HepG2 (cell line): ENCODE results near the gene HRG. TPM values are rescaled to one million over a fixed set of nuclear protein-coding genes. Genes with fewer than 3 reads are reported as not detected.

Source experiments
- ASH2L ChIP-seq: fragments of 300-600, 200-600 bp; sonication (generic); IDR thresholded peaks from 2 replicates; pipeline ENCODE4 v1.7.0; 2017; ENCODE audit warnings: low read depth, mild to moderate bottlenecking, moderate library complexity, mixed read lengths, low read length; ENCODE audit not compliant: insufficient read length
- BCL6 ChIP-seq: IDR thresholded peaks from 2 replicates; pipeline ENCODE4 v1.6.1; 2016; ENCODE audit warnings: missing genetic modification reagents, missing compliant biosample characterization
- BHLHE40 ChIP-seq: IDR thresholded peaks from 2 replicates; pipeline ENCODE4 v1.6.1; 2011; ENCODE audit warnings: low read length, improper control_type of control experiment
- CCAR2 ChIP-seq: fragments of 200-400 bp; formaldehyde crosslinking; optimal IDR thresholded peaks from 2 replicates; pipeline ENCODE3; 2018; ENCODE audit warnings: low read depth, mild to moderate bottlenecking, low read length, moderate library complexity
- ELF4 ChIP-seq: sonication (generic); formaldehyde crosslinking; IDR thresholded peaks from 2 replicates; pipeline ENCODE4 v1.5.0; 2020; ENCODE audit warnings: missing genetic modification reagents, mild to moderate bottlenecking, moderate library complexity, borderline replicate concordance
- ESRRA ChIP-seq: sonication (generic); formaldehyde crosslinking; IDR thresholded peaks from 2 replicates; pipeline ENCODE4 v1.5.1; 2020; ENCODE audit warnings: mild to moderate bottlenecking, low read depth, missing genetic modification reagents
- FOXC1 ChIP-seq: sonication (generic); formaldehyde crosslinking; IDR thresholded peaks from 2 replicates; pipeline ENCODE4 v1.8.0; 2022; ENCODE audit warnings: mild to moderate bottlenecking, missing genetic modification reagents, borderline replicate concordance
- HNRNPL ChIP-seq: fragments of 200-400 bp; formaldehyde crosslinking; IDR thresholded peaks from 2 replicates; pipeline ENCODE4 v1.6.1; 2017; ENCODE audit warnings: mild to moderate bottlenecking, low read depth, low read length
- ISL2 ChIP-seq: sonication (generic); formaldehyde crosslinking; IDR thresholded peaks from 2 replicates; pipeline ENCODE4 v1.5.0; 2020; ENCODE audit warnings: missing genetic modification reagents
- KAT7 ChIP-seq: IDR thresholded peaks from 2 replicates; pipeline ENCODE4 v1.6.1; 2018; ENCODE audit warnings: borderline replicate concordance, missing compliant biosample characterization
- KLF12 ChIP-seq: sonication (generic); formaldehyde crosslinking; IDR thresholded peaks from 2 replicates; pipeline ENCODE4 v1.4.0; 2020; ENCODE audit warnings: missing genetic modification reagents, borderline replicate concordance
- POLR2A ChIP-seq, 2 experiments: IDR thresholded peaks; 2 replicates each; pipeline ENCODE4 v1.6.1; 2011; ENCODE audit warnings: low read depth in 2 of 2, low read length in 2 of 2, mild to moderate bottlenecking in 1 of 2, moderate library complexity in 1 of 2; ENCODE audit not compliant: insufficient read depth in 1 of 2
- SMAD3 ChIP-seq: sonication (generic); formaldehyde crosslinking; IDR thresholded peaks from 2 replicates; pipeline ENCODE4 v1.4.0; 2020; ENCODE audit warnings: missing genetic modification reagents
- XRCC5 ChIP-seq: fragments of 200-400 bp; formaldehyde crosslinking; optimal IDR thresholded peaks from 2 replicates; pipeline ENCODE3; 2017; ENCODE audit warnings: mild to moderate bottlenecking, low read length
- YEATS4 ChIP-seq: sonication (generic); formaldehyde crosslinking; IDR thresholded peaks from 2 replicates; pipeline ENCODE4 v1.4.0; 2020; ENCODE audit warnings: missing genetic modification reagents, borderline replicate concordance
- ZBTB38 ChIP-seq: sonication (generic); formaldehyde crosslinking; IDR thresholded peaks from 2 replicates; pipeline ENCODE4 v1.5.1; 2020; ENCODE audit warnings: mild to moderate bottlenecking, missing genetic modification reagents
- ZFP36 ChIP-seq: fragments of 150-350 bp; IDR thresholded peaks from 2 replicates; pipeline ENCODE4 v1.6.1; 2018; ENCODE audit warnings: borderline replicate concordance, low read length, low read depth; ENCODE audit not compliant: partially characterized antibody
- ZNF143 ChIP-seq: sonication (generic); formaldehyde crosslinking; IDR thresholded peaks from 2 replicates; pipeline ENCODE4 v1.4.0; 2020; ENCODE audit warnings: missing genetic modification reagents
- ZNF17 ChIP-seq: sonication (generic); formaldehyde crosslinking; IDR thresholded peaks from 2 replicates; pipeline ENCODE4 v1.5.0; 2020; ENCODE audit warnings: mild to moderate bottlenecking, missing genetic modification reagents
- ZNF256 ChIP-seq: sonication (generic); formaldehyde crosslinking; conservative IDR thresholded peaks from 2 replicates; pipeline ENCODE4 v1.4.0; 2020; ENCODE audit warnings: missing genetic modification reagents
- ZNF367 ChIP-seq: sonication (generic); formaldehyde crosslinking; IDR thresholded peaks from 2 replicates; pipeline ENCODE4 v1.4.0; 2020; ENCODE audit warnings: missing genetic modification reagents, borderline replicate concordance
- ZNF549 ChIP-seq: sonication (generic); formaldehyde crosslinking; IDR thresholded peaks from 2 replicates; pipeline ENCODE4 v1.5.0; 2020; ENCODE audit warnings: missing genetic modification reagents
- ZNF563 ChIP-seq: sonication (generic); formaldehyde crosslinking; IDR thresholded peaks from 2 replicates; pipeline ENCODE4 v1.8.0; 2022; ENCODE audit warnings: mild to moderate bottlenecking, moderate library complexity, missing genetic modification reagents
- ZNF567 ChIP-seq: sonication (generic); formaldehyde crosslinking; IDR thresholded peaks from 2 replicates; pipeline ENCODE4 v1.8.1; 2023; ENCODE audit warnings: mild to moderate bottlenecking, missing genetic modification reagents, borderline replicate concordance
- ZNF605 ChIP-seq: sonication (generic); formaldehyde crosslinking; IDR thresholded peaks from 2 replicates; pipeline ENCODE4 v1.8.0; 2022; ENCODE audit warnings: mild to moderate bottlenecking, missing genetic modification reagents
- ZNF674 ChIP-seq: sonication (generic); formaldehyde crosslinking; IDR thresholded peaks from 2 replicates; pipeline ENCODE4 v1.5.0; 2020; ENCODE audit warnings: low read depth, mild to moderate bottlenecking, missing genetic modification reagents
- ZNF713 ChIP-seq: sonication (generic); formaldehyde crosslinking; IDR thresholded peaks from 2 replicates; pipeline ENCODE4 v1.4.0; 2020; ENCODE audit warnings: mild to moderate bottlenecking, missing genetic modification reagents
- ZSCAN22 ChIP-seq: sonication (generic); formaldehyde crosslinking; IDR thresholded peaks from 2 replicates; pipeline ENCODE4 v1.4.0; 2020; ENCODE audit warnings: mild to moderate bottlenecking, missing genetic modification reagents
- polyA plus RNA-seq, 8 experiments: library from polyadenylated mRNA; depleted of rRNA in 3 of 8; stranded (reverse) in 7 of 8; unstranded in 1 of 8; fragments of >200 nt; fragmentation: Illumina TruSeq in 4 of 8; extraction: Trizol in 4 of 8; gene quantifications; 2 replicates each; pipeline versions ENCODE4 v1.2.1 to v1.2.3, GENCODE V29; 2011 to 2016; ENCODE audit warnings: low read depth in 4 of 8, missing spikeins in 1 of 8, mixed read lengths in 1 of 8; ENCODE audit not compliant: insufficient read depth in 1 of 8
- total RNA-seq, 5 experiments: library from RNA; depleted of rRNA; stranded (reverse); fragments of >200 nt; fragmentation: Illumina TruSeq; extraction: Trizol; gene quantifications; 2 replicates each; pipeline ENCODE4 v1.2.3, GENCODE V29; 2016; ENCODE audit warnings: low read depth in 1 of 5
- TF ChIP-seq, protein P1 (sequence below): sonication (generic); formaldehyde crosslinking; IDR thresholded peaks from 2 replicates; pipeline ENCODE4 v1.4.0; 2020; ENCODE audit warnings: mild to moderate bottlenecking, missing genetic modification reagents
- TF ChIP-seq, protein P2 (sequence below): sonication (generic); formaldehyde crosslinking; IDR thresholded peaks from 2 replicates; pipeline ENCODE4 v1.5.0; 2020; ENCODE audit warnings: mild to moderate bottlenecking, missing genetic modification reagents

HRG gene
- total and polyA plus RNA-seq, 2 of the 13 experiments (the other 11 are each of a cell fraction or from before 2014, with no cell fraction given): 0.09 to 0.11 TPM

DNA sequence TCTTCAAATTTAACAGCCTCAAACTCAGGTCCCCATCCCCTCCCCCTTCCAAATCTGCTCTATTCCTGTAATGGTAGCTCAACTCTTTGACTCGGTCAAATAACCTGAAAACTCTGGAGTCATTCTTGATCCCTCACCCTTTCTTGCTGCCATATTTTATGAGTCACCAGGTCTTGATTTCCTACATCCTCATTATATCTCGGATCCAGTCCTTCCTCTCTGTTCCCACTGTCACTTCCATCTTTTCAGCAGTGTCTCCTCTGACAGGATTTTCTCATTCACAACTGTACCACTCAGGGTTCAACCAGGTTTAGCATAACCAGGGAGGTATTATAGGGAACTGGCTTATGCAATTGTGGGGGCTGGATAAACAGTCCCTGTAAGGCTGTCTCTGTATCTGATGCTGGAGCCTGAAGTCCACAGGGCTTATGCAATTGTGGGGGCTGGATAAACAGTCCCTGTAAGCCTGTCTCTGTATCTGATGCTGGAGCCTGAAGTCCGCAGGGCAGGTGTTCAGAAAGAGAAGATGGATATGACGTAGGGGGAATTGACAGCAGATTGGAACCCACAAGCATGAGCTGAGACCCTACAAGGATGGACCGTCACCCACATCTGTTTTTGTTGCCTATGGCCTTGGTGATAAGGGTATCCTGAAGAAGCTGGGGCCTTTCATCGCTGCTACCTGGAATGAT lies 34.7 kb upstream of the HRG start (continued):
- TF ChIP-seq ASH2L (no peak), BHLHE40 (no peak), ZNF713 (no peak), KLF12 (CRISPR knock-in tag) (peak; percentile 69; the same call in 1 of the 2 replicates), KAT7 (CRISPR knock-in tag) (no peak), ZNF367 (CRISPR knock-in tag) (no peak), ZFP36 (no peak), YEATS4 (CRISPR knock-in tag) (peak; percentile 39; the same call in 1 of the 2 replicates), FOXC1 (peak; percentile 65; the same call in 1 of the 2 replicates), ZNF256 (CRISPR knock-in tag) (0 out of 2 replicates have a peak, but pooled peaks have one; percentile 22), ZNF17 (CRISPR knock-in tag) (no peak), ELF4 (CRISPR knock-in tag) (no peak), ZNF143 (CRISPR knock-in tag) (no peak), ESRRA (no peak), ISL2 (CRISPR knock-in tag) (peak; percentile 71), CCAR2 (no peak), ZBTB38 (peak; percentile 30; the same call in 1 of the 2 replicates), SMAD3 (0 out of 2 replicates have a peak, but pooled peaks have one; percentile 47), ZNF549 (CRISPR knock-in tag) (no peak), ZSCAN22 (CRISPR knock-in tag) (no peak), ZNF674 (CRISPR knock-in tag) (no peak), POLR2A (IDR thresholded peaks at IDR 0.05; ENCODE audit: insufficient read depth in 1 of 2, low read depth in 2 of 2, low read length in 2 of 2) (no peak), ZNF605 (CRISPR knock-in tag) (no peak), HNRNPL (no peak), ZNF567 (CRISPR knock-in tag) (peak; percentile 83; the same call in 1 of the 2 replicates), BCL6 (CRISPR knock-in tag) (peak; percentile 84), ZNF563 (CRISPR knock-in tag) (no peak), XRCC5 (no peak)
- TF ChIP-seq, protein P1, sequence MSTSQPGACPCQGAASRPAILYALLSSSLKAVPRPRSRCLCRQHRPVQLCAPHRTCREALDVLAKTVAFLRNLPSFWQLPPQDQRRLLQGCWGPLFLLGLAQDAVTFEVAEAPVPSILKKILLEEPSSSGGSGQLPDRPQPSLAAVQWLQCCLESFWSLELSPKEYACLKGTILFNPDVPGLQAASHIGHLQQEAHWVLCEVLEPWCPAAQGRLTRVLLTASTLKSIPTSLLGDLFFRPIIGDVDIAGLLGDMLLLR (CRISPR knock-in tag): no peak
- TF ChIP-seq, protein P2, sequence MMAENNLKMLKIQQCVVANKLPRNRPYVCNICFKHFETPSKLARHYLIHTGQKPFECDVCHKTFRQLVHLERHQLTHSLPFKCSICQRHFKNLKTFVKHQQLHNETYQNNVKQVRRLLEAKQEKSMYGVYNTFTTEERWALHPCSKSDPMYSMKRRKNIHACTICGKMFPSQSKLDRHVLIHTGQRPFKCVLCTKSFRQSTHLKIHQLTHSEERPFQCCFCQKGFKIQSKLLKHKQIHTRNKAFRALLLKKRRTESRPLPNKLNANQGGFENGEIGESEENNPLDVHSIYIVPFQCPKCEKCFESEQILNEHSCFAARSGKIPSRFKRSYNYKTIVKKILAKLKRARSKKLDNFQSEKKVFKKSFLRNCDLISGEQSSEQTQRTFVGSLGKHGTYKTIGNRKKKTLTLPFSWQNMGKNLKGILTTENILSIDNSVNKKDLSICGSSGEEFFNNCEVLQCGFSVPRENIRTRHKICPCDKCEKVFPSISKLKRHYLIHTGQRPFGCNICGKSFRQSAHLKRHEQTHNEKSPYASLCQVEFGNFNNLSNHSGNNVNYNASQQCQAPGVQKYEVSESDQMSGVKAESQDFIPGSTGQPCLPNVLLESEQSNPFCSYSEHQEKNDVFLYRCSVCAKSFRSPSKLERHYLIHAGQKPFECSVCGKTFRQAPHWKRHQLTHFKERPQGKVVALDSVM (CRISPR knock-in tag): peak; percentile 40; the same call in 1 of the 2 replicates
